Activated T-cell treated with anti-CD3 and anti-CD28 coated beads for 4 hours (primary cell): ENCODE data around the gene PLCL2.

Experiments
- DNase-seq: peaks from one replicate; pipeline ENCODE4 v3.0.0-alpha.2; 2020

The PLCL2 gene

GRCh38 chr3:17014709-17015108 is 130.0 kb downstream of the PLCL2 start:
- DNase-seq = no peak

- DNase-seq = no peak
These were observed 136.9 kb downstream of the PLCL2 start for GRCh38 chr3:17021614-17022013.

- peak; percentile 33 for DNase-seq
These were observed 138.4 kb downstream of the PLCL2 start for GRCh38 chr3:17023006-17023664.

GRCh38 chr3:17025594-17026139 is 140.9 kb downstream of the PLCL2 start:
- no peak for DNase-seq

- DNase-seq = no peak
These were observed 142.6 kb downstream of the PLCL2 start for GRCh38 chr3:17027318-17027717.

- no peak for DNase-seq
These were observed 143.6 kb downstream of the PLCL2 start for GRCh38 chr3:17028363-17028762.

- DNase-seq = no peak
These were observed 145.7 kb downstream of the PLCL2 start for GRCh38 chr3:17030438-17030837.

GRCh38 chr3:17030956-17031652 is 146.3 kb downstream of the PLCL2 start:
- DNase-seq = no peak

- no peak for DNase-seq
These were observed 147.8 kb downstream of the PLCL2 start for GRCh38 chr3:17032407-17033034.

- no peak for DNase-seq
These were observed 148.9 kb downstream of the PLCL2 start for GRCh38 chr3:17033516-17034168.

GRCh38 chr3:17035033-17035432 is 150.3 kb downstream of the PLCL2 start:
- no peak for DNase-seq

- DNase-seq = no peak
These were observed 151.2 kb downstream of the PLCL2 start for GRCh38 chr3:17035966-17036365.

- no peak for DNase-seq
These were observed 153.4 kb downstream of the PLCL2 start for GRCh38 chr3:17038141-17038540.

GRCh38 chr3:17038900-17039553 is 154.3 kb downstream of the PLCL2 start:
- DNase-seq = no peak

GRCh38 chr3:17039594-17039993 is 154.8 kb downstream of the PLCL2 start:
- no peak for DNase-seq

- no peak for DNase-seq
These were observed 155.7 kb downstream of the PLCL2 start for GRCh38 chr3:17040322-17040989.

- DNase-seq = no peak
These were observed 156.2 kb downstream of the PLCL2 start for GRCh38 chr3:17040990-17041377.

GRCh38 chr3:17044855-17045254 is 160.1 kb downstream of the PLCL2 start:
- no peak for DNase-seq

GRCh38 chr3:17045705-17046104 is 160.9 kb downstream of the PLCL2 start:
- DNase-seq = no peak

- DNase-seq = no peak
These were observed 161.9 kb downstream of the PLCL2 start for GRCh38 chr3:17046623-17047022.

- DNase-seq = no peak
These were observed 162.4 kb downstream of the PLCL2 start for GRCh38 chr3:17047162-17047561.

- no peak for DNase-seq
These were observed 163.1 kb downstream of the PLCL2 start for GRCh38 chr3:17047894-17048293.
